Activated B cell treated with CpG ODN at 0.5 μM for 24 hours (primary cell): Measurements from ENCODE around the gene ARFGEF2. TPM values are rescaled to one million over a fixed set of nuclear protein-coding genes. Genes with fewer than 3 reads are reported as not detected.

Experiments used
- ATAC-seq: fragments of 200-7000 bp; cut with Tn5 transposase; one replicate; pipeline ENCODE4 v1.10.0; 2021; ENCODE audit warnings: low read depth, mild to moderate bottlenecking, moderate library complexity
- CTCF ChIA-PET: fragments of 350-600 bp; sonication (Branson Sonifier 250); formaldehyde crosslinking; loops from one replicate; lab custom pipeline; 2021; ENCODE audit warnings: antibody characterized with exemption; lab: Charles Lee
- POLR2A ChIA-PET: fragments of 350-600 bp; sonication (Branson Sonifier 250); formaldehyde crosslinking; loops from one replicate; lab custom pipeline; 2021; ENCODE audit warnings: antibody characterized with exemption; lab: Charles Lee
- DNase-seq: peaks from one replicate; pipeline ENCODE4 v3.0.0; 2022
- H3K27ac Mint-ChIP-seq: one replicate; pipeline ENCODE4 v1.8.0; 2020; ENCODE audit warnings: mixed read lengths
- H3K27me3 Mint-ChIP-seq: one replicate; pipeline ENCODE4 v1.8.0; 2021; ENCODE audit warnings: mixed read lengths
- H3K36me3 Mint-ChIP-seq: one replicate; pipeline ENCODE4 v1.8.0; 2021; ENCODE audit warnings: low read depth, mixed read lengths
- H3K4me1 Mint-ChIP-seq: one replicate; pipeline ENCODE4 v1.8.0; 2021; ENCODE audit warnings: mixed read lengths
- H3K4me3 Mint-ChIP-seq: one replicate; pipeline ENCODE4 v1.8.0; 2020; ENCODE audit warnings: mild to moderate bottlenecking, mixed read lengths
- H3K9me3 Mint-ChIP-seq: one replicate; pipeline ENCODE4 v1.8.0; 2020; ENCODE audit warnings: mixed read lengths
- CTCF ChIP-seq: fragments of 200-600 bp; IDR thresholded peaks from one replicate; pipeline ENCODE4 v1.8.0; 2022; ENCODE audit warnings: antibody characterized with exemption, mild to moderate bottlenecking
- intact Hi-C: fragments of 100-400 bp; cut with micrococcal nuclease; formaldehyde crosslinking; loops from one replicate; pipeline ENCODE4 v1.15.1; 2024
- total RNA-seq: library from RNA; stranded (reverse); gene quantifications from 2 replicates; pipeline ENCODE4 v1.2.3, GENCODE V29; 2022

The ARFGEF2 gene
- total RNA-seq, 1 donor from 2014 or later, result 39.0 TPM

GRCh38 chr20:48901326-48901725 is 20.2 kb upstream of the ARFGEF2 start:
- Mint-ChIP-seq H3K27me3 (no peaks in the 10 kb centered on the region), H3K4me3 (no peak overlapping the region), H3K4me1 (peaks cover 27% of the 10 kb centered on the region), H3K27ac (no peak overlapping the region), H3K36me3 (no peaks in the 10 kb centered on the region), H3K9me3 (no peaks in the 10 kb centered on the region)
- POLR2A ChIA-PET, result interaction anchor here (0.8 to 1.2 kb wide), 3 partner anchors 11 to 146 kb away, joined by 3 read pairs; partner anchors contain the start of gene PREX1
- ATAC-seq (no peak), DNase-seq (no peak)
- intact Hi-C loops, result loop anchor here (5.0 kb wide), 1 partner anchor 39 kb away; no protein-coding TSS in a partner anchor
- no peak for TF ChIP-seq CTCF
- CTCF ChIA-PET, result interaction anchor here (3.9 kb wide), 1 partner anchor 244 kb away, joined by 25 read pairs; no protein-coding TSS in a partner anchor

DNA sequence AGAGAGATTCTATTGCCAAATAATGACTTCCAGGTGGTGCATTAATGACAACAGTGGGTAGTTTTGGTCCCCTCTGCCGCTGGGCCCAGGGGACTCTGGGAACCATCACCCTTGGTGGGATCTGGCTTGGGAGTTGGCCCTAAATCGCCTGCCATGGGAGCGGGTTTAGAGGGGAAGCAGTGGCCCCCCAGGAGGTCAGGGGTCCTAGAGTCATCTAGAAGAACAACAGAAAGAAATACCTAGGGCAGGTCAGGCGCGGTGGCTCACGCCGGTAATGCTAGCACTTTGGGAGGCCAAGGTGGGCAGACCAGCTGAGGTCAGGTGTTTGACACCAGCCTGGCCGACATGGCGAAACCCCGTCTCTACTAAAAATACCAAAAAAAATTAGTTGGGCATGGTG is 17.8 kb upstream of the ARFGEF2 start:
- ChIA-PET POLR2A (interaction anchor here (0.7 to 2.4 kb wide), 3 partner anchors 85 to 246 kb away, joined by 5 to 15 read pairs (median 7); no protein-coding TSS in a partner anchor), CTCF (interaction anchor here (0.7 to 8.1 kb wide), 3 partner anchors 59 to 247 kb away, joined by 3 to 129 read pairs (median 12); no protein-coding TSS in a partner anchor)
- Mint-ChIP-seq H3K36me3 (no peaks in the 10 kb centered on the region), H3K27me3 (no peaks in the 10 kb centered on the region), H3K4me3 (no peak overlapping the region), H3K4me1 (peaks cover 15% of the 10 kb centered on the region), H3K9me3 (peaks cover under 1% of the 10 kb centered on the region), H3K27ac (no peak overlapping the region)
- no peak for TF ChIP-seq CTCF
- no peak for ATAC-seq
- intact Hi-C loops, result loop anchor here (2.0 to 5.0 kb wide), 3 partner anchors 41 to 75 kb away; no protein-coding TSS in a partner anchor
- no peak for DNase-seq

GRCh38 chr20:48904566-48905296 is 16.8 kb upstream of the ARFGEF2 start:
- POLR2A ChIA-PET, result interaction anchor here (0.7 to 2.4 kb wide), 6 partner anchors 28 to 269 kb away, joined by 3 to 20 read pairs (median 7); partner anchors contain the start of gene PREX1
- Mint-ChIP-seq H3K36me3 (no peaks in the 10 kb centered on the region), H3K27ac (peak overlapping the region; percentile 30), H3K4me3 (peak overlapping the region; percentile 45), H3K27me3 (no peaks in the 10 kb centered on the region), H3K9me3 (peaks cover 4% of the 10 kb centered on the region), H3K4me1 (peaks cover 10% of the 10 kb centered on the region)
- CTCF ChIA-PET, result interaction anchor here (0.6 to 8.1 kb wide), 17 partner anchors 18 to 251 kb away, joined by 3 to 129 read pairs (median 4); no protein-coding TSS in a partner anchor
- intact Hi-C loops, result loop anchor here (1.0 to 5.0 kb wide), 4 partner anchors 42 to 247 kb away; no protein-coding TSS in a partner anchor
- DNase-seq, result no peak
- peak; percentile 83 for ATAC-seq
- TF ChIP-seq CTCF, result no peak

GRCh38 chr20:48905297-48905647 is 16.2 kb upstream of the ARFGEF2 start:
- ATAC-seq, result no peak
- no peaks in the 10 kb centered on the region for H3K27me3 Mint-ChIP-seq
- peaks cover 12% of the 10 kb centered on the region for H3K4me1 Mint-ChIP-seq
- TF ChIP-seq CTCF, result peak; percentile 28
- intact Hi-C loops, result loop anchor here (1.0 to 2.0 kb wide), 3 partner anchors 58 to 248 kb away; no protein-coding TSS in a partner anchor
- DNase-seq, result no peak
- CTCF ChIA-PET, result interaction anchor here (1.0 to 8.1 kb wide), 16 partner anchors 16 to 251 kb away, joined by 3 to 129 read pairs (median 4); partner anchors contain the start of gene ARFGEF2
- no peaks in the 10 kb centered on the region for H3K36me3 Mint-ChIP-seq
- H3K4me3 Mint-ChIP-seq, result no peak overlapping the region
- peaks cover 4% of the 10 kb centered on the region for H3K9me3 Mint-ChIP-seq
- POLR2A ChIA-PET, result interaction anchor here (0.7 to 2.4 kb wide), 5 partner anchors 78 to 269 kb away, joined by 3 to 20 read pairs (median 7); partner anchors contain the start of gene PREX1
- H3K27ac Mint-ChIP-seq, result no peak overlapping the region
